Measurements from ENCODE around the gene ZNF536. TPM values are rescaled to one million over a fixed set of nuclear protein-coding genes. Genes with fewer than 3 reads are reported as not detected.

Gene ZNF536
- total RNA-seq, 1 experiment from 2014 or later = not detected

GRCh38 chr19:30391052-30391451 is 18.9 kb downstream of the ZNF536 start:
- no peaks in the 10 kb centered on the region for H3K4me1 ChIP-seq (ENCODE audit: insufficient read depth, low read length)
- no peak overlapping the region for H3K4me3 ChIP-seq (ENCODE audit: low read length)
- H4K20me1 ChIP-seq (ENCODE audit: low read length) = no peaks in the 10 kb centered on the region
- TF ChIP-seq CTCF (conservative IDR thresholded peaks at IDR 0.05; ENCODE audit: low read depth, low read length) (no peak), EZH2 (IDR thresholded peaks at IDR 0.05; ENCODE audit: low read length, unreplicated experiment) (no peak), EZH2phosphoT487 (IDR thresholded peaks at IDR 0.05; ENCODE audit: borderline replicate concordance, low read length) (no peak)
- no TSS peak for BruUV-seq (replicated peaks)
- H3K9me2 ChIP-seq (replicated peaks; ENCODE audit: low read length) = no peaks in the 10 kb centered on the region
- ATAC-seq = no peak
- CTCF ChIA-PET = no interaction called here
- H3K9ac ChIP-seq (ENCODE audit: low read length) = no peak overlapping the region
- no peaks in the 10 kb centered on the region for H3K36me3 ChIP-seq (ENCODE audit: low read depth, low read length)
- no peaks in the 10 kb centered on the region for H3K79me2 ChIP-seq (ENCODE audit: low read length)
- no peaks in the 10 kb centered on the region for H3K9me3 ChIP-seq (ENCODE audit: low read length)
- H3K27me3 ChIP-seq (ENCODE audit: low read length) = no peaks in the 10 kb centered on the region
- no peak overlapping the region for H3K4me2 ChIP-seq (ENCODE audit: low read length)
- no peaks in the 10 kb centered on the region for H3F3A ChIP-seq (ENCODE audit: low read length, unreplicated experiment)
- no peak for DNase-seq
- H2AFZ ChIP-seq (ENCODE audit: low read length) = no peak overlapping the region
- intact Hi-C loops (cut with micrococcal nuclease) = no loop called here
- POLR2A ChIA-PET (ENCODE audit: unreplicated experiment) = no interaction called here
- H3K27ac ChIP-seq (ENCODE audit: low read length) = no peak overlapping the region

GRCh38 chr19:30391554-30392551 is 19.7 kb downstream of the ZNF536 start:
- no peak for TF ChIP-seq EZH2phosphoT487 (IDR thresholded peaks at IDR 0.05; ENCODE audit: borderline replicate concordance, low read length)
- TF ChIP-seq CTCF (conservative IDR thresholded peaks at IDR 0.05; ENCODE audit: low read depth, low read length) = no peak
- TF ChIP-seq EZH2 (IDR thresholded peaks at IDR 0.05; ENCODE audit: low read length, unreplicated experiment) = no peak
- no TSS peak for BruUV-seq (replicated peaks)
- no peaks in the 10 kb centered on the region for H3K4me1 ChIP-seq (ENCODE audit: insufficient read depth, low read length)
- no peak overlapping the region for H3K4me2 ChIP-seq (ENCODE audit: low read length)
- H3K27ac ChIP-seq (ENCODE audit: low read length) = no peak overlapping the region
- DNase-seq = no peak
- POLR2A ChIA-PET (ENCODE audit: unreplicated experiment) = no interaction called here
- no peak overlapping the region for H2AFZ ChIP-seq (ENCODE audit: low read length)
- no peaks in the 10 kb centered on the region for H3K27me3 ChIP-seq (ENCODE audit: low read length)
- H3K9me2 ChIP-seq (replicated peaks; ENCODE audit: low read length) = no peaks in the 10 kb centered on the region
- H3F3A ChIP-seq (ENCODE audit: low read length, unreplicated experiment) = no peaks in the 10 kb centered on the region
- no peak overlapping the region for H3K4me3 ChIP-seq (ENCODE audit: low read length)
- no peak overlapping the region for H3K9ac ChIP-seq (ENCODE audit: low read length)
- H3K36me3 ChIP-seq (ENCODE audit: low read depth, low read length) = no peaks in the 10 kb centered on the region
- no peaks in the 10 kb centered on the region for H3K9me3 ChIP-seq (ENCODE audit: low read length)
- ATAC-seq = no peak
- no peaks in the 10 kb centered on the region for H4K20me1 ChIP-seq (ENCODE audit: low read length)
- CTCF ChIA-PET = no interaction called here
- intact Hi-C loops (cut with micrococcal nuclease) = no loop called here
- H3K79me2 ChIP-seq (ENCODE audit: low read length) = no peaks in the 10 kb centered on the region

- ChIA-PET CTCF (no interaction called here), POLR2A (ENCODE audit: unreplicated experiment) (no interaction called here)
- no TSS peak for BruUV-seq (replicated peaks)
- Histone ChIP-seq H3K9me3 (ENCODE audit: low read length) (no peaks in the 10 kb centered on the region), H2AFZ (ENCODE audit: low read length) (no peak overlapping the region), H3F3A (ENCODE audit: low read length, unreplicated experiment) (no peaks in the 10 kb centered on the region), H3K79me2 (ENCODE audit: low read length) (no peaks in the 10 kb centered on the region), H3K4me3 (ENCODE audit: low read length) (no peak overlapping the region), H3K9me2 (replicated peaks; ENCODE audit: low read length) (no peaks in the 10 kb centered on the region), H3K36me3 (ENCODE audit: low read depth, low read length) (no peaks in the 10 kb centered on the region), H3K9ac (ENCODE audit: low read length) (no peak overlapping the region), H3K27me3 (ENCODE audit: low read length) (no peaks in the 10 kb centered on the region), H3K27ac (ENCODE audit: low read length) (no peak overlapping the region), H3K4me1 (ENCODE audit: insufficient read depth, low read length) (no peaks in the 10 kb centered on the region), H4K20me1 (ENCODE audit: low read length) (no peaks in the 10 kb centered on the region), H3K4me2 (ENCODE audit: low read length) (no peak overlapping the region)
- no peak for ATAC-seq
- DNase-seq = no peak
- TF ChIP-seq EZH2 (IDR thresholded peaks at IDR 0.05; ENCODE audit: low read length, unreplicated experiment) (no peak), CTCF (conservative IDR thresholded peaks at IDR 0.05; ENCODE audit: low read depth, low read length) (no peak), EZH2phosphoT487 (IDR thresholded peaks at IDR 0.05; ENCODE audit: borderline replicate concordance, low read length) (no peak)
- intact Hi-C loops (cut with micrococcal nuclease) = no loop called here
Observed at GRCh38 chr19:30393046-30393445, 20.9 kb downstream of the ZNF536 start.
